Stomach (tissue), 9 donors: ENCODE results near the gene SLC44A1. TPM values are rescaled to one million over a fixed set of nuclear protein-coding genes. Genes with fewer than 3 reads are reported as not detected.
A peak's percentile ranks its signal among the peaks of the same experiment; 100 is the strongest.

Source experiments
- DNase-seq, 2 donors: peaks; one replicate each; pipeline versions ENCODE4 v3.0.0 to v3.0.0-alpha.2; 2013 to 2019
- H3K27ac ChIP-seq, 5 donors: fragments of 200-600 bp in 4 of 5; sonication (generic) in 4 of 5; one replicate each; pipeline ENCODE4 v1.5.1; 2013 to 2019; ENCODE audit warnings: mild to moderate bottlenecking in 1 of 5, moderate library complexity in 1 of 5
- H3K27me3 ChIP-seq, 3 donors: fragments of 200-600 bp; sonication (generic); one replicate each; pipeline ENCODE4 v1.5.1; 2017 to 2019; ENCODE audit warnings: mixed run types in 1 of 3
- H3K36me3 ChIP-seq, 4 donors: fragments of 200-600 bp; sonication (generic); 1 replicate in 3 of 4; 2 replicates in 1 of 4; pipeline ENCODE4 v1.5.1; 2016 to 2019
- H3K4me1 ChIP-seq, 4 donors: fragments of 200-600 bp; sonication (generic); one replicate each; pipeline ENCODE4 v1.5.1; 2016 to 2019
- H3K4me3 ChIP-seq, 4 donors: fragments of 200-600 bp; sonication (generic) in 3 of 4; one replicate each; pipeline ENCODE4 v1.5.1; 2016 to 2019; ENCODE audit warnings: mild to moderate bottlenecking in 1 of 4
- H3K9me3 ChIP-seq, 4 donors: fragments of 200-600 bp; sonication (generic); one replicate each; pipeline ENCODE4 v1.5.1; 2016 to 2019
- EP300 ChIP-seq: sonication (generic); formaldehyde crosslinking; IDR thresholded peaks from one replicate; pipeline ENCODE4 v1.6.1; 2017; ENCODE audit warnings: antibody characterized with exemption
- POLR2A ChIP-seq, 4 donors: fragments of 450-650 bp; IDR thresholded peaks; one replicate each; pipeline ENCODE4 v1.6.1; 2016; ENCODE audit warnings: antibody characterized with exemption in 4 of 4, control low read depth in 2 of 4, mild to moderate bottlenecking in 1 of 4, moderate library complexity in 1 of 4
- POLR2AphosphoS5 ChIP-seq, 3 donors: sonication (generic); formaldehyde crosslinking; IDR thresholded peaks; one replicate each; pipeline ENCODE4 v1.6.1; 2016; ENCODE audit warnings: antibody characterized with exemption in 3 of 3
- WGBS, 5 donors: extraction: QIAGEN DNeasy Blood & Tissue Kit in 3 of 5; methylation state at CpG; one replicate each; pipeline versions ENCODE4 v1.1.5 to v1.1.7; 2013 to 2018; 5-methylcytosine and 5-hydroxymethylcytosine counted together
- intact Hi-C: fragments of 100-400 bp; cut with DNase I; formaldehyde crosslinking; loops from one replicate; pipeline ENCODE4 v1.15.1; 2023; ENCODE audit warnings: low total_unique reads
- polyA plus RNA-seq, 3 donors: library from polyadenylated mRNA; stranded (reverse); fragments of 200-250 nt; gene quantifications; one replicate each; pipeline ENCODE4 v1.2.3, GENCODE V29; 2013
- total RNA-seq, 5 donors: library from RNA; depleted of rRNA; stranded (reverse); fragments of >200 nt; gene quantifications; one replicate each; pipeline versions ENCODE4 v1.1.0 to v1.2.3, GENCODE V29; 2014 to 2016
- TF ChIP-seq, protein P1 (sequence below), 7 experiments: fragments of 450-650 bp in 4 of 7; fragments of 200-600 bp in 3 of 7; sonication (generic) in 3 of 7; IDR thresholded peaks; one replicate each; pipeline ENCODE4 v1.5.1; 2016 to 2019; ENCODE audit warnings: antibody characterized with exemption in 7 of 7, control low read depth in 2 of 7, mild to moderate bottlenecking in 1 of 7
- donor health status: healthy with polysubstance abuse.
- donor health status: Bipolar disorder and iron deficiency.
- donor health status: healthy.

The SLC44A1 gene
- total and polyA plus RNA-seq, 8 donors, result 5.7 to 82.8 (median 16.1) TPM

- H3K27ac ChIP-seq, result peak overlapping the region in 2 of 5 donors; percentile 30 to 50
- H3K4me1 ChIP-seq, result peaks cover 6 to 77% (median 25%) of the 10 kb centered on the region in 4 donors
- no peaks in the 10 kb centered on the region for H3K9me3 ChIP-seq
- H3K27me3 ChIP-seq, result no peaks in the 10 kb centered on the region
- H3K36me3 ChIP-seq, result peaks cover 5 to 16% (median 15%) of the 10 kb centered on the region in 4 donors
- WGBS, 5 donors, result 80 to 88% (median 83%) methylated on average over 4 of the region's 4 CpGs
- TF ChIP-seq EP300 (no peak), POLR2A (IDR thresholded peaks at IDR 0.05) (no peak), POLR2AphosphoS5 (IDR thresholded peaks at IDR 0.05) (no peak)
- TF ChIP-seq, protein P1, sequence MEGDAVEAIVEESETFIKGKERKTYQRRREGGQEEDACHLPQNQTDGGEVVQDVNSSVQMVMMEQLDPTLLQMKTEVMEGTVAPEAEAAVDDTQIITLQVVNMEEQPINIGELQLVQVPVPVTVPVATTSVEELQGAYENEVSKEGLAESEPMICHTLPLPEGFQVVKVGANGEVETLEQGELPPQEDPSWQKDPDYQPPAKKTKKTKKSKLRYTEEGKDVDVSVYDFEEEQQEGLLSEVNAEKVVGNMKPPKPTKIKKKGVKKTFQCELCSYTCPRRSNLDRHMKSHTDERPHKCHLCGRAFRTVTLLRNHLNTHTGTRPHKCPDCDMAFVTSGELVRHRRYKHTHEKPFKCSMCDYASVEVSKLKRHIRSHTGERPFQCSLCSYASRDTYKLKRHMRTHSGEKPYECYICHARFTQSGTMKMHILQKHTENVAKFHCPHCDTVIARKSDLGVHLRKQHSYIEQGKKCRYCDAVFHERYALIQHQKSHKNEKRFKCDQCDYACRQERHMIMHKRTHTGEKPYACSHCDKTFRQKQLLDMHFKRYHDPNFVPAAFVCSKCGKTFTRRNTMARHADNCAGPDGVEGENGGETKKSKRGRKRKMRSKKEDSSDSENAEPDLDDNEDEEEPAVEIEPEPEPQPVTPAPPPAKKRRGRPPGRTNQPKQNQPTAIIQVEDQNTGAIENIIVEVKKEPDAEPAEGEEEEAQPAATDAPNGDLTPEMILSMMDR (IDR thresholded peaks at IDR 0.05), result no peak
- H3K4me3 ChIP-seq, result no peak overlapping the region
- DNase-seq, result no peak
- intact Hi-C loops, result no loop called here
Observed at GRCh38 chr9:105295986-105296385, 51.5 kb downstream of the SLC44A1 start.

- intact Hi-C loops, result no loop called here
- no peak overlapping the region for H3K4me3 ChIP-seq
- peaks cover 2 to 74% (median 21%) of the 10 kb centered on the region in 4 donors for H3K4me1 ChIP-seq
- peak overlapping the region in 3 of 5 donors; percentile 27 to 50 (median 30) for H3K27ac ChIP-seq
- TF ChIP-seq, protein P1 (IDR thresholded peaks at IDR 0.05), result no peak
- TF ChIP-seq POLR2A (IDR thresholded peaks at IDR 0.05) (no peak), EP300 (no peak), POLR2AphosphoS5 (IDR thresholded peaks at IDR 0.05) (no peak)
- H3K27me3 ChIP-seq, result no peaks in the 10 kb centered on the region
- WGBS, 5 donors, result 42 to 64% (median 50%) methylated on average over 1 of the region's 1 CpG
- H3K9me3 ChIP-seq, result no peaks in the 10 kb centered on the region
- DNase-seq, result no peak
- peaks cover 5 to 18% (median 16%) of the 10 kb centered on the region in 4 donors for H3K36me3 ChIP-seq
Observed at GRCh38 chr9:105296445-105296844, 52.0 kb downstream of the SLC44A1 start.

- Histone ChIP-seq H3K9me3 (no peaks in the 10 kb centered on the region), H3K4me1 (peaks cover 0 to 69% (median 17%) of the 10 kb centered on the region in 4 donors), H3K27me3 (no peaks in the 10 kb centered on the region), H3K36me3 (peaks cover 5 to 18% (median 16%) of the 10 kb centered on the region in 4 donors), H3K27ac (peak overlapping the region in 4 of 5 donors; percentile 27 to 64 (median 40)), H3K4me3 (no peak overlapping the region)
- DNase-seq, result peak in 1 of 2 donors; percentile 49
- WGBS, 5 donors, result 34 to 66% (median 54%) methylated on average over 2 of the region's 2 CpGs
- intact Hi-C loops, result no loop called here
- no peak for TF ChIP-seq POLR2A (IDR thresholded peaks at IDR 0.05)
- TF ChIP-seq POLR2AphosphoS5 (IDR thresholded peaks at IDR 0.05), result peak in 1 of 3 donors; percentile 43
- no peak for TF ChIP-seq EP300
- TF ChIP-seq, protein P1 (IDR thresholded peaks at IDR 0.05), result no peak
Observed at GRCh38 chr9:105296877-105297287, 52.4 kb downstream of the SLC44A1 start.

DNA sequence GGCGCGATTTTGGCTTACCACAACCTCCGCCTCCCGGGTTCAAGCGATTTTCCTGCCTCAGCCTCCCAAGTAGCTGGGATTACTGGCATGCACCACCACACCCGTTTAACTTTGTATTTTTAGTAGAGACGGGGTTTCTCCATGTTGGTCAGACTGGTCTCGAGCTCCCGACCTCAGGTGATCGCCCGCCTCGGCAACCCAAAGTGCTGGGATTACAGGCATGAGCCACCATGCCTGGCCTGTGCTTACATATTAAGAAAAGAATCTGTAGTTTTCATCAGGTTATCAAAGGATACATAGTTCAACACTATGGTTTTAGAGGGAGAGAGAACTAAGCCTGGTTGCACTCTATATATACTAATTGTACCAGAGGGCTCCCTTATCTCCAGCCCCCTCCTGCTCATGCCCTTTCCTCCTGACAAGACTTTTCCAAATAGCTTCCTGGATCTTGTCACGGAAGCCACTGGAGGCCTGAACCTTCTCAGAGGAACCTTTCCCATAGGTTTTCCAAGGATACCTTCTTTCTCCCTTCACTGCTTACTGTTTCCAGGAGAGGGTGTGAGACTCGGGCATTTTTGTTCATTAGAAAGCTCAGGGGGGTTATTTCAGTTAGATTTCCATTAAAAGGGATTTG lies 53.1 kb downstream of the SLC44A1 start:
- intact Hi-C loops, result no loop called here
- TF ChIP-seq, protein P1 (IDR thresholded peaks at IDR 0.05), result no peak
- TF ChIP-seq POLR2A (IDR thresholded peaks at IDR 0.05), result no peak
- TF ChIP-seq POLR2AphosphoS5 (IDR thresholded peaks at IDR 0.05), result no peak
- no peak for TF ChIP-seq EP300
- H3K27ac ChIP-seq, result peak overlapping the region; percentile 24 to 82 (median 50)

More for the DNA sequence above, 53.1 kb downstream of the SLC44A1 start:
- H3K36me3 ChIP-seq, result peaks cover 5 to 18% (median 16%) of the 10 kb centered on the region in 4 donors
- 95 to 97% (median 95%) methylated on average over 14 of the region's 14 CpGs for WGBS, 5 donors
- DNase-seq, result no peak
- H3K4me3 ChIP-seq, result no peak overlapping the region
- H3K9me3 ChIP-seq, result no peaks in the 10 kb centered on the region
- H3K27me3 ChIP-seq, result no peaks in the 10 kb centered on the region
- peaks cover 0 to 64% (median 16%) of the 10 kb centered on the region in 4 donors for H3K4me1 ChIP-seq
